ENCODE results near the gene DDN. TPM values are rescaled to one million over a fixed set of nuclear protein-coding genes. Genes with fewer than 3 reads are reported as not detected.
A peak's percentile ranks its signal among the peaks of the same experiment; 100 is the strongest.

The DDN gene
- total and polyA plus RNA-seq, 10 of the 15 experiments (the other 5 are each of a cell fraction or from before 2014, with no cell fraction given), result 0.10 to 13.4 (median 3.7) TPM

DNA sequence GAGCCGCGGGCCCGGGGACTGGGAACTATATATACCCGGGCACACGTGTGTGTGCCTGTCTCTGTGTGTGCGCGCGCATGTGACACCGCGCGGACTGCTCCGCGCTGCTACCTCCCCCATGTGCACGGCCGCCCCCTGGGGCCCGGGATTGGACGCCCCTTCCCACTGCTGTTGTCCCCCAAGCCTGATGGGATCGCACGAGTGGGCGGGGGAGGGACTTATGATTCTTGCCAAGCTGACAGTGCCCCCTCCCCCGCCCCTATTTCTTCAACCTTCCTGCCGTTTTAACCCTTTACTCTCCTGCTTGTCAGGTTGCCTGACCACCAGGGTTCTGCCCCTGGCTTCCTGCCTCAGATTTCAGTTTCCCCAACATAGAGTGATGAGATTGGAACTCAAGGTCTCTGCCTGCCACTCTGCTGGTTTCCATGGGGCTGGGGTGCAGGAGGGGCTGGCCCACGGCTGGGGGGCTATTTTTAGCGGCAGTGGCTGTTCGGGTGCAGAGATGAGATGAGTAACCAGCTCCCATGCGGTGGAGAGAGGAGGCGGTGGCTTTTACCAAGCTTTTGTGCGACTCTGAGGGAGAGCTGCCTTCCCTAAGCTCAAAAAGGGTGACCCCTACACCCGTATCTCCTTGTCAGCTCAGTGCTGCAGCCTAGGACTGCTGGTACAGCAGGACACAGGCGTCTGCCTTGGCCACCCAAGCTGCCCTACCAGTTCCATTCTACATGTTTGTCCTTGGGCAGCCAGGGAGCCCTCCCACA is at the start of gene DDN (continued):
- TF ChIP-seq, protein P1, sequence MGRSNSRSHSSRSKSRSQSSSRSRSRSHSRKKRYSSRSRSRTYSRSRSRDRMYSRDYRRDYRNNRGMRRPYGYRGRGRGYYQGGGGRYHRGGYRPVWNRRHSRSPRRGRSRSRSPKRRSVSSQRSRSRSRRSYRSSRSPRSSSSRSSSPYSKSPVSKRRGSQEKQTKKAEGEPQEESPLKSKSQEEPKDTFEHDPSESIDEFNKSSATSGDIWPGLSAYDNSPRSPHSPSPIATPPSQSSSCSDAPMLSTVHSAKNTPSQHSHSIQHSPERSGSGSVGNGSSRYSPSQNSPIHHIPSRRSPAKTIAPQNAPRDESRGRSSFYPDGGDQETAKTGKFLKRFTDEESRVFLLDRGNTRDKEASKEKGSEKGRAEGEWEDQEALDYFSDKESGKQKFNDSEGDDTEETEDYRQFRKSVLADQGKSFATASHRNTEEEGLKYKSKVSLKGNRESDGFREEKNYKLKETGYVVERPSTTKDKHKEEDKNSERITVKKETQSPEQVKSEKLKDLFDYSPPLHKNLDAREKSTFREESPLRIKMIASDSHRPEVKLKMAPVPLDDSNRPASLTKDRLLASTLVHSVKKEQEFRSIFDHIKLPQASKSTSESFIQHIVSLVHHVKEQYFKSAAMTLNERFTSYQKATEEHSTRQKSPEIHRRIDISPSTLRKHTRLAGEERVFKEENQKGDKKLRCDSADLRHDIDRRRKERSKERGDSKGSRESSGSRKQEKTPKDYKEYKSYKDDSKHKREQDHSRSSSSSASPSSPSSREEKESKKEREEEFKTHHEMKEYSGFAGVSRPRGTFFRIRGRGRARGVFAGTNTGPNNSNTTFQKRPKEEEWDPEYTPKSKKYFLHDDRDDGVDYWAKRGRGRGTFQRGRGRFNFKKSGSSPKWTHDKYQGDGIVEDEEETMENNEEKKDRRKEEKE (IDR thresholded peaks at IDR 0.05), result no peak
- TF ChIP-seq SREBF1 (IDR thresholded peaks at IDR 0.05; ENCODE audit: low read length) (no peak), TARDBP (IDR thresholded peaks at IDR 0.05; ENCODE audit: borderline replicate concordance) (no peak), EGR1 (IDR thresholded peaks at IDR 0.05; ENCODE audit: borderline replicate concordance in 1 of 2, low read depth in 2 of 2, low read length in 2 of 2) (0 out of 3 replicates have a peak, but pooled peaks of 1 of the 2 experiments have one; percentile 47), LARP7 (IDR thresholded peaks at IDR 0.05) (peak; percentile 40; the same call in 1 of the 2 replicates), ESRRA (IDR thresholded peaks at IDR 0.05; ENCODE audit: low read length) (no peak), SIN3A (IDR thresholded peaks at IDR 0.05; ENCODE audit: low read depth, low read length) (peak; percentile 74), CHD2 (IDR thresholded peaks at IDR 0.05; ENCODE audit: borderline replicate concordance, low read depth, low read length) (no peak), POLR2A (IDR thresholded peaks at IDR 0.05; ENCODE audit: low read depth, low read length) (0 out of 2 replicates have a peak, but pooled peaks have one; percentile 64), IRF4 (IDR thresholded peaks at IDR 0.05; ENCODE audit: low read depth, low read length) (no peak), MEF2A (IDR thresholded peaks at IDR 0.05; ENCODE audit: insufficient read depth, low read depth, low read length) (peak; percentile 80), MEF2B (IDR thresholded peaks at IDR 0.05; ENCODE audit: partially characterized antibody, poor library complexity, severe bottlenecking) (peak; percentile 74), ETV6 (conservative IDR thresholded peaks at IDR 0.05 in 1 of 2, IDR thresholded peaks at IDR 0.05 in 1 of 2; ENCODE audit: borderline replicate concordance in 1 of 2, low read depth in 1 of 2) (peak in 1 of 2 experiments; percentile 46; a peak in 1 of 4 replicates), TCF3 (IDR thresholded peaks at IDR 0.05; ENCODE audit: borderline replicate concordance, insufficient read depth, low read depth, low read length) (no peak)
- TF ChIP-seq, protein P2, sequence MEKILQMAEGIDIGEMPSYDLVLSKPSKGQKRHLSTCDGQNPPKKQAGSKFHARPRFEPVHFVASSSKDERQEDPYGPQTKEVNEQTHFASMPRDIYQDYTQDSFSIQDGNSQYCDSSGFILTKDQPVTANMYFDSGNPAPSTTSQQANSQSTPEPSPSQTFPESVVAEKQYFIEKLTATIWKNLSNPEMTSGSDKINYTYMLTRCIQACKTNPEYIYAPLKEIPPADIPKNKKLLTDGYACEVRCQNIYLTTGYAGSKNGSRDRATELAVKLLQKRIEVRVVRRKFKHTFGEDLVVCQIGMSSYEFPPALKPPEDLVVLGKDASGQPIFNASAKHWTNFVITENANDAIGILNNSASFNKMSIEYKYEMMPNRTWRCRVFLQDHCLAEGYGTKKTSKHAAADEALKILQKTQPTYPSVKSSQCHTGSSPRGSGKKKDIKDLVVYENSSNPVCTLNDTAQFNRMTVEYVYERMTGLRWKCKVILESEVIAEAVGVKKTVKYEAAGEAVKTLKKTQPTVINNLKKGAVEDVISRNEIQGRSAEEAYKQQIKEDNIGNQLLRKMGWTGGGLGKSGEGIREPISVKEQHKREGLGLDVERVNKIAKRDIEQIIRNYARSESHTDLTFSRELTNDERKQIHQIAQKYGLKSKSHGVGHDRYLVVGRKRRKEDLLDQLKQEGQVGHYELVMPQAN (conservative IDR thresholded peaks at IDR 0.05), result peak; percentile 45; the same call in 1 of the 2 replicates

All from GM12878 (cell line).